GM19372 (cell line): Measurements from ENCODE around the gene RSPH6A.

Source experiments
- ATAC-seq: cut with Tn5 transposase; IDR thresholded peaks from one replicate; pipeline ENCODE4 v1.9.1; 2021; ENCODE audit warnings: mild to moderate bottlenecking, low read depth, moderate library complexity; ENCODE audit not compliant: unreplicated experiment

The RSPH6A gene

GRCh38 chr19:45825917-45826893 is 11.1 kb upstream of the RSPH6A start:
- no peak for ATAC-seq

DNA sequence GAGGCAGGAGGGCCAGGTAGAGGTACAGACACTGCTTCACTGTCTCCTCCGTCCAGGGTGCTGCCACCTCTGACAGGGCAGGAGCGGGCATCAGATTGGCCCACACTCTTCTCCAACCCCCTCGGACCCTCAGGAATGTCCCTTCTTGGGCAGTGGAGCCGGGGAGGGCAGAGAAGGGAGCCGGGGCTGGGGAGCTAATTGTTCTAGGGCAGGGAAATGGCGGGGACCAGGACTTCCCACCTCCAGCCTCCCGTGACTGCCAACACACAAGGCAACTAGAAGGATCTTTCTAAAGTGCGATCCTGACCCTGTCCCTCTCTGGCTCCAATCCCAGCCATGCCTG is 10.1 kb upstream of the RSPH6A start:
- no peak for ATAC-seq

- ATAC-seq = no peak
These were observed 9.6 kb upstream of the RSPH6A start for GRCh38 chr19:45824531-45825262.

- no peak for ATAC-seq
These were observed 8.9 kb upstream of the RSPH6A start for GRCh38 chr19:45824041-45824471.

DNA sequence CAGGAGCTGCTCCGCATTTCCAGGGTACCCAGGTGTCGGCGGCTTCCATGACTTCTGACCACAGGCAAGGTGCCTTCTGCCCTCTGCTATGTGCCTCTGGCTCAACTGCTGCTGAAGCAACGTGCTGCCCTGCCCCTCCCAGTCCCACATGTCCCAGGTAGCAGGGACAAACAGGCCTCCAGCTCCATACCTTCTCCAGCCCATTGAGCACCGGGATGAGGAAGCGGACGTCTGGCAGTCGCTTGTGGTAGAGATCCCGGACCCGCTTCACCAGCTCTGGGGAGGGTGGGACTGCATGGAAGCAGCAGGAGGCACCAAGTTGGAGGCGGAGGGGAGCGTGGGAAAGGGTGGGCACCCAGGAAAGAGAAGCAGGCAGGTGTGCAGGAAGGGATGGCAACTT is 8.1 kb upstream of the RSPH6A start:
- ATAC-seq = no peak

- ATAC-seq = no peak
These were observed 7.6 kb upstream of the RSPH6A start for GRCh38 chr19:45822716-45823115.

GRCh38 chr19:45821570-45821969 is 6.5 kb upstream of the RSPH6A start:
- ATAC-seq = no peak

DNA sequence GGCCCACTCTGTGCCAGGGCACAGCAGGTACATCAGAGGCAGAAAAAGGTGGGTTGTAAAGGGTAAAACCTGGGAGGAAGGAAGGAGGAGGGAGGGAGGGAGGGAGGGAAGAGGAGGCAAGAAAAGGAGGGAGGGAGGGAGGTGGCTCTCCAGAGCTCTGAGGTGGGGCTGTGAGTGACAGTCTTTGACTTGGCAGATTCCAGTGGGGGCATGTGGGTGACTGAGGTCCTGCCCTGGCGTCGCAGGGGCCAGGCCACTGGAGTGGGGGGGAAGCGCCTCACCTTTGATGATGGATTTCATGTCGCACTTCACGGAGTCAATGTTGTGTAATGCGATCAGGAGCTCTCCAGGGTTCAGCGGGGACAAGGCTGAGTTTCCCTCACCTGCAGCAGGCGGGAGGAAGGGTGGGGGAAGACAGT is 6.0 kb upstream of the RSPH6A start:
- no peak for ATAC-seq

DNA sequence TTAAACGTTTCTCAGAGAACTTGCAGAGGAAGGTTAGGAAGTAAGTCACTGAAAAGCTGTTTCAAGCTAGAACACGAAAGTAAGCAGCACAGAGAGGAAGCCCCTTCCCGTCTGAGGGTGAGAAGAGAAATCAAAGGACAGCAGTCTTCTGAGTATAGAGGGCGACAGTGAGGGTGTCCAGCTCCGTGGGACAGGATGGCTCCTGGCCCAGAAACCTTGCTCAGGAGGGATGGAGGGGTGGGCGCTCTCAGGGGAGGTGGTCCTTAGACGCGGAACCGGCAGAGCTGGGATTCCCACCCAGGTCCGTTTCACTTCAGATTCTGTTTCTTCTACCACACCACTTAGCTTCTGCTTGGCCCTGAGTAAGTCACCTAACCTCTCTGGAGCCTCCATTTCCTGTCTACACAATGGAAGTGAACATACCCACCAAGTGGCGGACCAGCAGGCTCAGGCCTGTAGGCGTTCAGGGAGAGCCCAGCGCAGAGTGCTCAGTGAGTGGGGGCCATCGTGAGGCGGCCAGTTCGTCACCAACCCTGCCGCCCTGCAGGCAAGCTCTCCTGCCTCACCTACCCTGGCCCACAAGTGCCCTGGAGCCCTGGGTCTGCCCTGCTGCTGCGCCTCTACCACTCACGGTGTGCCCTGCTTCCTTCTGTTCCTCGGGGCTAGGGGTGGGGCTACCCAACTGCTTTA is 5.5 kb upstream of the RSPH6A start:
- no peak for ATAC-seq

DNA sequence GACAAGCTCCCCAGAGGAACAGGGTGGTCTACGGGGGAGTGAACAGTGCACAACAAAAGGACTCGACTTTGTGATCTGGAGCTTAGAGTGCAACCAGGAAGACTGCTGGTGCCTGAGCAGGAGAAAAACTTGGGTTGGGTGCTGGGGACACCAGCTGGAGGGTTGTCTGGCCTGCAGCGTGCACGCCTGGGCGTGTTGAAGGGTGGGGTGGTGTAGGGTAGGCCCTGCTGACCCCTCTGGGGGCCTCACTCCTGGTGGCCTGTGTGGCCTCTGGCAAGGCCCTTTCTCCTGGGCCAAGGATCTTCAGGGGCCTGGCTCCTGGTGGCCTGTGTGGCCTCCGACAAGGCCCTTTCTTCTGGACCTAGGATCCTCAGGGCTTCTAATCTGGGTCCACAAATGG is 4.7 kb upstream of the RSPH6A start:
- ATAC-seq = no peak

GRCh38 chr19:45817725-45818301 is 2.7 kb upstream of the RSPH6A start:
- ATAC-seq = no peak

GRCh38 chr19:45817010-45817724 is 2.1 kb upstream of the RSPH6A start:
- ATAC-seq = peak; percentile 94

GRCh38 chr19:45816236-45817009 is 1.3 kb upstream of the RSPH6A start:
- no peak for ATAC-seq

- ATAC-seq = no peak
These were observed 541 bp upstream of the RSPH6A start for GRCh38 chr19:45815481-45816216.

DNA sequence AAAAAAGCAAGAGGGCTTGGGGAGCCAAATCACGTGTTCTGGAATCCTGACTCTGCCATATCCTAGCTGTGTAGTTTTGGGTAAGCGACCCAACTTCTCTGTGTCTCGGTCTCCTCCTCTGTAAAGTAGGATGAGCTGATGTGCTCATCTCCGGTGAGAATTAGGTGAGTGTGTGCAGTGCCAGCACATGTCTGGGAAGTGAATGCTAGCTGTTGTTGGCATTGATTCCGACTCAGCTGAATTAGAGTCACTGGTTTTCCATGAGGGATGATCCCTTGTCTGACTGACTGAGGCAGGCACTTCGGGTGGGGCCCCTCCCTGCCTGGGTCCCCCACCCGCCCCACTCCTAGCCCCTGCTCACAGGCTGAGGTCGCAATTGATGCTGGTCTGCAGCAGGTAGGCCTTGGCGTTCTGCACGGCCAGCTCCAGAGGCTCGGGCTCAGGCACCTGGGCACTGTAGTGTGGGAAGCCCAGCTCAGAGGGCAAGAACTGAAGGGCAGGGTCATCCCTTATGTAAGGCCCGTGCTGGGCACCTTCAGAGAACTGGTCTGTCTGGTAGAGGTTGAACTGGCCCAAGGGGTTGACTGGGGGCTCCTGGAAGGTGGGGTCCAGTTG is 835 bp downstream of the RSPH6A start:
- no peak for ATAC-seq

DNA sequence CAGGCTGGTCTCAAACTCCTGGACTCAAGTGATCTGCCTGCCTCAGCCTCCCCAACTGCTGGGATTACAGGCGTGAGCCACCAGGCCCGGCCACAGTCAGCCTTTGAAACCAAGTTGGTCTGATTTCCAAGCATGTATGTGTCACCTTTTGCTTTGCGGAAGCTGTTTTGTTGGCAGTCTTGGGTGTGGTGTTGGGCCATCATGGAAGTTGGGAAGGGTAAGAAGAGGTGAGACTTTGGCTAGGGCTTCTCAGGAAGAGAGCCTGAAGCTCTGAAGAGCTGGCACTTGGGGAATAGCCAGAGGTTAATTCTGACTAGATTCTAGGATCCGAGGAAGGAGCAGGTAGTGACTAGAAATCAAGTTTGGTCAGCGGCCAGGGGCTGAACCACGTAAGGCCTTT is 2.8 kb downstream of the RSPH6A start:
- no peak for ATAC-seq

DNA sequence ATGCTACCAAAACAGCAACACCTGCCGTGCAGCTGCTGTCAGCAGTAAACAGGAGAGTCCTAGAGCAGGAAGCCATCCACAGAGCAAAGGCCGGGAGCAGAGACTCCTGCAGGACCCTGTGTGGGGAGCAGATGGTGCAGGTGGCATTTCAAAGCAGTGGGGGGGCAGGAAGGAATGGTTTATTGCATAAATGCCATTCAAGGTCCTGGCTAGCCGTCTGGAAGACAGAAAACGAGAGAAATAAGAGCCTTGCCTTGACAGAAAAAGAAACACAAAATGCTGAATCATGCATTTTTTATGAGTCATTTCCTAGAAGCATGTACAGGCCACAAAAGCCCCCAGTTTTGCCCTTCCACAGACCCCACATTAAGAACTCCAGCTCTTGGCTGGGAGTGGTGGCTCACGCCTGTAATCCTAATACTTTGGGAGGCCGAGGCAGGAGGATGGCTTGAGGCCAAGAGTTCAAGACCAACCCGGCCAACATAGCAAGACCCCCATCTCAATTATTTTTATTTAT is 5.4 kb downstream of the RSPH6A start:
- ATAC-seq = no peak

GRCh38 chr19:45805719-45806118 is 9.4 kb downstream of the RSPH6A start:
- ATAC-seq = no peak
